ENCODE data around the gene MORC3. TPM values are rescaled to one million over a fixed set of nuclear protein-coding genes. Genes with fewer than 3 reads are reported as not detected.

The MORC3 gene
- total RNA-seq, 1 experiment from 2014 or later, result 18.7 TPM

- Histone ChIP-seq H2BK12ac (ENCODE audit: insufficient read length, low read depth, low read length) (no peak overlapping the region), H2BK120ac (ENCODE audit: low read depth, low read length, poor library complexity, severe bottlenecking) (no peak overlapping the region), H3K4me1 (ENCODE audit: insufficient read depth, low read length) (no peaks in the 10 kb centered on the region), H3K27ac (ENCODE audit: insufficient read length, low read depth, low read length) (no peak overlapping the region), H3T11ph (ENCODE audit: low read length) (no peak overlapping the region), H3K23ac (ENCODE audit: insufficient read length, low read depth, low read length) (no peak overlapping the region), H2BK20ac (ENCODE audit: low read depth, low read length, poor library complexity, severe bottlenecking) (no peak overlapping the region), H3K14ac (ENCODE audit: insufficient read depth, low read length) (no peak overlapping the region), H3K9ac (ENCODE audit: extremely low read depth, insufficient read length, low read length) (no peak overlapping the region), H2BK15ac (ENCODE audit: low read depth, low read length) (no peak overlapping the region), H4K5ac (ENCODE audit: insufficient read length, low read depth, low read length) (no peak overlapping the region), H3K56ac (ENCODE audit: insufficient read length, low read depth, low read length) (no peak overlapping the region), H2AFZ (ENCODE audit: low read length) (no peak overlapping the region), H3K23me2 (ENCODE audit: insufficient read length, low read depth, low read length, poor library complexity, severe bottlenecking) (no peaks in the 10 kb centered on the region), H3K4ac (ENCODE audit: low read depth, low read length) (no peak overlapping the region), H3K9me3 (ENCODE audit: control insufficient read depth, low read depth, low read length) (no peaks in the 10 kb centered on the region), H3K27me3 (ENCODE audit: insufficient read depth, low read length) (no peaks in the 10 kb centered on the region), H2AK5ac (ENCODE audit: insufficient read length, low read length) (no peak overlapping the region), H4K20me1 (ENCODE audit: control insufficient read depth, insufficient read depth, insufficient read length) (no peaks in the 10 kb centered on the region), H3K4me2 (ENCODE audit: insufficient read depth, insufficient read length, low read length) (no peak overlapping the region), H3K18ac (ENCODE audit: insufficient read length, low read depth, low read length) (no peak overlapping the region), H2BK5ac (ENCODE audit: insufficient read length, low read length) (no peak overlapping the region), H4K8ac (replicated peaks; ENCODE audit: insufficient read length, low read depth, low read length) (no peak overlapping the region), H3K79me2 (ENCODE audit: insufficient read depth, low read length) (no peaks in the 10 kb centered on the region), H4K91ac (ENCODE audit: insufficient read length, low read depth, low read length) (no peak overlapping the region), H3K79me1 (ENCODE audit: insufficient read depth, low read depth, low read length, poor library complexity, severe bottlenecking) (no peaks in the 10 kb centered on the region)
- Mint-ChIP-seq H3K4me1 (no peaks in the 10 kb centered on the region), H3K27me3 (ENCODE audit: low read depth) (no peaks in the 10 kb centered on the region), H3K36me3 (ENCODE audit: insufficient read depth in 1 of 3, low read depth in 3 of 3) (peaks cover 32 to 70% (median 68%) of the 10 kb centered on the region in 3 experiments), H3K9me3 (peaks cover 3 to 8% of the 10 kb centered on the region in 2 experiments; a peak in 4 of 5 replicates), H3K27ac (peak overlapping the region in 1 of 3 experiments; percentile 13; a peak in 2 of 7 replicates), H3K4me3 (no peak overlapping the region)
- DNase-seq, result no peak
- no peak for TF ChIP-seq CTCF (conservative IDR thresholded peaks at IDR 0.05)
- no CpG with 5 or more reads among the region's 4 CpGs for WGBS (ENCODE audit: extremely low coverage, insufficient read length, low lambda C conversion rate)
Measured at GRCh38 chr21:36396971-36397370, 77.0 kb downstream of the MORC3 start.
